CD14-positive monocyte (primary cell): ENCODE results near the gene CHRNG. TPM values are rescaled to one million over a fixed set of nuclear protein-coding genes. Genes with fewer than 3 reads are reported as not detected.

ENCODE experiments used
- DNase-seq, 3 donors: peaks; one replicate each; pipeline ENCODE4 v3.0.0-alpha.2; 2011 to 2022
- H2AFZ ChIP-seq: 2 replicates; pipeline ENCODE4 v1.6.0; 2012; ENCODE audit warnings: mild to moderate bottlenecking, low read depth, low read length, inconsistent platforms; ENCODE audit not compliant: insufficient read depth, poor library complexity, severe bottlenecking
- H3K27ac ChIP-seq, 2 donors: 1 replicate in 1 of 2; 2 replicates in 1 of 2; pipeline ENCODE4 v1.5.1; 2012 to 2013; ENCODE audit warnings: low read length in 2 of 2, control low read depth in 1 of 2, inconsistent platforms in 1 of 2, low read depth in 1 of 2, mild to moderate bottlenecking in 1 of 2
- H3K27me3 ChIP-seq, 2 donors: one replicate each; pipeline versions ENCODE4 v1.6.0 to v1.6.1; 2011 to 2013; ENCODE audit warnings: low read length in 2 of 2; ENCODE audit not compliant: control insufficient read depth in 2 of 2, insufficient read depth in 2 of 2
- H3K36me3 ChIP-seq, 2 donors: replicated peaks in 1 of 2; 1 replicate in 1 of 2; 2 replicates in 1 of 2; pipeline versions ENCODE4 v1.5.1 to v1.6.1; 2012 to 2013; ENCODE audit warnings: low read length in 2 of 2, control low read depth in 1 of 2, inconsistent platforms in 1 of 2, mild to moderate bottlenecking in 1 of 2; ENCODE audit not compliant: insufficient read depth in 2 of 2, control insufficient read depth in 1 of 2
- H3K4me1 ChIP-seq, 2 donors: 1 replicate in 1 of 2; 2 replicates in 1 of 2; pipeline versions ENCODE4 v1.5.1 to v1.6.1; 2012 to 2013; ENCODE audit warnings: low read length in 2 of 2, control low read depth in 1 of 2, inconsistent platforms in 1 of 2, mild to moderate bottlenecking in 1 of 2, moderate library complexity in 1 of 2; ENCODE audit not compliant: insufficient read depth in 2 of 2, control insufficient read depth in 1 of 2
- H3K4me2 ChIP-seq: replicated peaks from 2 replicates; pipeline ENCODE3; 2012; ENCODE audit warnings: low read length, moderate library complexity, mild to moderate bottlenecking; ENCODE audit not compliant: poor library complexity, severe bottlenecking; ENCODE audit errors: extremely low read depth
- H3K4me3 ChIP-seq, 3 experiments: fragments of 200-600 bp in 1 of 3; sonication (generic) in 1 of 3; replicated peaks in 1 of 3; 1 replicate in 2 of 3; 2 replicates in 1 of 3; pipeline ENCODE4 v1.5.1; 2011 to 2013; ENCODE audit warnings: low read length in 3 of 3, mild to moderate bottlenecking in 3 of 3, control low read depth in 2 of 3, low read depth in 2 of 3, inconsistent platforms in 1 of 3, moderate library complexity in 1 of 3
- H3K79me2 ChIP-seq: 2 replicates; pipeline ENCODE4 v1.6.0; 2012; ENCODE audit warnings: mild to moderate bottlenecking, control low read depth, inconsistent platforms, low read length, moderate library complexity; ENCODE audit not compliant: insufficient read depth
- H3K9ac ChIP-seq: 2 replicates; pipeline ENCODE4 v1.6.0; 2017; ENCODE audit warnings: low read length, mild to moderate bottlenecking; ENCODE audit not compliant: insufficient read depth, poor library complexity, severe bottlenecking
- H3K9me3 ChIP-seq, 2 donors: replicated peaks in 1 of 2; 1 replicate in 1 of 2; 2 replicates in 1 of 2; pipeline versions ENCODE4 v1.5.1 to v1.6.1; 2012 to 2013; ENCODE audit warnings: low read length in 2 of 2, control low read depth in 1 of 2; ENCODE audit not compliant: control insufficient read depth in 1 of 2, insufficient read depth in 1 of 2
- H4K20me1 ChIP-seq: 2 replicates; pipeline ENCODE4 v1.6.0; 2012; ENCODE audit warnings: mild to moderate bottlenecking, low read length, control low read depth, moderate library complexity; ENCODE audit not compliant: insufficient read depth
- H3K27ac Mint-ChIP-seq, 7 donors: one replicate each; pipeline ENCODE4 v1.8.0; 2020; ENCODE audit warnings: mild to moderate bottlenecking in 7 of 7, mixed read lengths in 7 of 7, moderate library complexity in 6 of 7, inconsistent platforms in 2 of 7
- H3K27me3 Mint-ChIP-seq, 3 donors: one replicate each; pipeline ENCODE4 v1.8.0; 2021 to 2022; ENCODE audit warnings: low read depth in 3 of 3, mild to moderate bottlenecking in 3 of 3, mixed read lengths in 3 of 3, moderate library complexity in 3 of 3, inconsistent platforms in 1 of 3
- H3K36me3 Mint-ChIP-seq, 2 donors: one replicate each; pipeline ENCODE4 v1.8.0; 2020; ENCODE audit warnings: mixed read lengths in 2 of 2, inconsistent platforms in 1 of 2, mild to moderate bottlenecking in 1 of 2
- H3K4me1 Mint-ChIP-seq: one replicate; pipeline ENCODE4 v1.8.0; 2020; ENCODE audit warnings: mild to moderate bottlenecking, mixed read lengths
- H3K4me3 Mint-ChIP-seq, 2 donors: one replicate each; pipeline ENCODE4 v1.8.0; 2020; ENCODE audit warnings: mild to moderate bottlenecking in 2 of 2, mixed read lengths in 2 of 2, moderate library complexity in 1 of 2
- H3K9me3 Mint-ChIP-seq, 7 donors: one replicate each; pipeline ENCODE4 v1.8.0; 2020 to 2022; ENCODE audit warnings: mixed read lengths in 7 of 7, mild to moderate bottlenecking in 6 of 7, moderate library complexity in 6 of 7, inconsistent platforms in 2 of 7
- CTCF ChIP-seq: fragments of 200-600 bp; IDR thresholded peaks from one replicate; pipeline ENCODE4 v1.8.0; 2022; ENCODE audit warnings: antibody characterized with exemption, mild to moderate bottlenecking
- whole genome bisulfite sequencing: methylation state at CpG from one replicate; pipeline ENCODE4 v1.1.5; 2013; ENCODE audit warnings: missing lambda C conversion rate; ENCODE audit not compliant: insufficient coverage; 5-methylcytosine and 5-hydroxymethylcytosine counted together
- intact Hi-C, 2 donors: fragments of 100-400 bp; cut with micrococcal nuclease; formaldehyde crosslinking; loops; one replicate each; pipeline versions ENCODE4 v1.15.0 to v1.15.1; 2023
- polyA plus RNA-seq, 3 donors: library from polyadenylated mRNA; depleted of rRNA in 1 of 3; unstranded in 2 of 3; stranded (reverse) in 1 of 3; fragments of 300-500 nt in 2 of 3; fragments of >200 nt in 1 of 3; fragmentation: Illumina TruSeq in 2 of 3; gene quantifications; 1 replicate in 2 of 3; 2 replicates in 1 of 3; pipeline ENCODE4 v1.2.3, GENCODE V29; 2012 to 2021

CHRNG gene
- polyA plus RNA-seq, 3 donors, result not detected

GRCh38 chr2:232505856-232506255, 33.6 kb upstream of the CHRNG start:
- Histone ChIP-seq H3K4me3 (no peak overlapping the region), H3K36me3 (no peaks in the 10 kb centered on the region), H4K20me1 (no peaks in the 10 kb centered on the region), H3K9me3 (peaks cover 0 to 11% of the 10 kb centered on the region in 2 donors), H2AFZ (no peak overlapping the region), H3K27ac (no peak overlapping the region), H3K4me1 (no peaks in the 10 kb centered on the region), H3K9ac (no peak overlapping the region), H3K27me3 (peaks cover 15 to 38% of the 10 kb centered on the region in 2 donors), H3K4me2 (no peak overlapping the region), H3K79me2 (no peaks in the 10 kb centered on the region)
- TF ChIP-seq CTCF, result no peak
- no peak for DNase-seq
- 56% methylated on average over 10 of the region's 10 CpGs for WGBS
- H3K4me3 Mint-ChIP-seq, result peak overlapping the region in 1 of 2 donors; percentile 46
- no peak overlapping the region for H3K27ac Mint-ChIP-seq
- H3K4me1 Mint-ChIP-seq, result peaks cover 2% of the 10 kb centered on the region
- H3K27me3 Mint-ChIP-seq, result peaks cover 43 to 69% (median 62%) of the 10 kb centered on the region in 3 donors
- intact Hi-C loops, result no loop called here
- no peaks in the 10 kb centered on the region for H3K36me3 Mint-ChIP-seq
- H3K9me3 Mint-ChIP-seq, result peaks cover 0 to 6% (median 3%) of the 10 kb centered on the region in 7 donors

GRCh38 chr2:232506709-232507108, 32.8 kb upstream of the CHRNG start:
- H3K27ac Mint-ChIP-seq, result no peak overlapping the region
- no peak for TF ChIP-seq CTCF
- H3K4me1 Mint-ChIP-seq, result peaks cover 2% of the 10 kb centered on the region
- H3K4me2 ChIP-seq, result no peak overlapping the region
- peaks cover 15 to 30% of the 10 kb centered on the region in 2 donors for H3K27me3 ChIP-seq
- H3K79me2 ChIP-seq, result no peaks in the 10 kb centered on the region
- no peak overlapping the region for H2AFZ ChIP-seq
- H3K9me3 Mint-ChIP-seq, result peaks cover 0 to 6% (median 3%) of the 10 kb centered on the region in 7 donors
- no peak overlapping the region for H3K9ac ChIP-seq
- no peak overlapping the region for H3K4me3 Mint-ChIP-seq
- H3K4me3 ChIP-seq, result no peak overlapping the region
- no peaks in the 10 kb centered on the region for H3K36me3 Mint-ChIP-seq
- H3K27me3 Mint-ChIP-seq, result peaks cover 40 to 61% (median 56%) of the 10 kb centered on the region in 3 donors
- no peaks in the 10 kb centered on the region for H3K4me1 ChIP-seq
- intact Hi-C loops, result no loop called here
- no peaks in the 10 kb centered on the region for H4K20me1 ChIP-seq
- H3K9me3 ChIP-seq, result peaks cover 0 to 11% of the 10 kb centered on the region in 2 donors
- 83% methylated on average over 2 of the region's 4 CpGs for WGBS
- no peak for DNase-seq
- no peaks in the 10 kb centered on the region for H3K36me3 ChIP-seq
- H3K27ac ChIP-seq, result no peak overlapping the region
